Stimulated activated CD8-positive, alpha-beta memory T cell treated with anti-CD3 and anti-CD28 coated beads, Interleukin-12 subunit alpha, Interleukin-12 subunit beta, amount 100 ng/mL, for 24 hours (primary cell): Measurements from ENCODE around the gene OXER1.
"Not testable (repeated sequence)": the region's sequence is repeated elsewhere in the genome, so short reads cannot be mapped to it uniquely, and the experiment has no call there.

ENCODE experiments used
- DNase-seq: peaks from one replicate; pipeline ENCODE4 v3.0.0-alpha.2; 2020; ENCODE audit errors: extremely low read depth

OXER1 gene

DNA sequence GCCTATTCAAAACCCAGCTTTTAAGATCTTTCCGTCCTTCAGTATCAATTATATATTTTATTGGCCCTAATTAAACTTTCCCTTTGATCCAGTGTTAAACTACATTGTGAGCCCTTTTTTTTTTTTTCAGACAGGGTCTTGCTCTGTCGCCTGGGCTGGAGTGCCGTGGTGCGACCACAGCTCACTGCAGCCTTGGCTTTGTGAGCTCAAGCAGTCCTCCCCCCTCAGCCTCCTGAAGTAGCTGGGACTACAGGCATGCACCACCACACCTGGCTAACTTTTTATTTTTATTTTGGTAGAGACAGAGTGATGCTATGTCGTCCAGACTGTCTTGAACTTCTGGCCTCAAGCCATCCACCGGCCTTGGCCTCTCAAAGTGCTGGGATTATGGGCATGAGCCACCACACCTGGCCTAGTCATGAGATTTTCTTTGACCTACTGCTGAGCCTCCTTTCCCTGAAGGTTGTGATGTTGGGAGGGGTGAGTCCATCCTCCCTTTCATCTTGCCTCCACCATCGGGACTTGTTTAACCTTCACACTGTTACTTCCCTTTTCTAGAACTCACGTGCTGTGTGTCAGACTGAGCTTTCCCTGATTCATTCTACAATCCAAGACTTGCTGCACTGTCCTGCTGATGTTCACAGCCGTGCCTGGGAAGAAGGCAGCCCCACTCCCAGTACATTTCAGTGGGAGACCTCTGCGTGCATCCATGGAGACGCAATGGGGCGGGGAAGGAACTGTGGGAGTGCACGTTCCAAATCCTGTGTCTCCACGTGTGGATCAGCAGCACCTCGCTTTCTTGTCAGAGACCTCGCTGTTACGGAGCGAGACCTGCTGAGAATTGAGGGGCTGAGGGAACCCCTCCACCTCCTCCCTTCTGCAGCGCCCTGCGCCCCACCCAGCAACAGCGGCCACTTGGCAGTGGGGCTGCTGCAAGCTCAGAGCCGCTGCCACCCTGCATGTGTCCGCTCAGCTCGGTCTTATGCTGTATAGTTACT is 10.8 kb downstream of the OXER1 start:
- no peak for DNase-seq

DNA sequence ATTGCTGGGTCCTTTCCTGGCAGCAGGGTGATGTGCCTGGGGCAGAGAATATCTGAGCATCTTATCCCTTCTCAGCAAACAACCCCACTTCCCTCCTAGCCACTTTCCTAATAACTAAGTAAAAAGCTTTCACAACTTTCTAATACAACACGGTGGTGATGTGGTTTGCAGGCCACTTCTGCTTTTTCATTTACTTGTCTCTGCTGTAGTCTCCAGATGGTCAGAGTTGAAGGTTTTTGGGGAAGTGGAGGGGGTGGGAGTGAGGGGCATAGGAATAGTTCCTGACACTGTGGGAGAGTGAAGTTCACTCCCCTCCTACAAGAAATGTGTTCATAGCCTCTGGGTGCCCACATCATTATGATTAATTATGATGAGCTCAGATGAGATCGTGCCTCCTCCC is 11.6 kb downstream of the OXER1 start:
- DNase-seq, result no peak

DNA sequence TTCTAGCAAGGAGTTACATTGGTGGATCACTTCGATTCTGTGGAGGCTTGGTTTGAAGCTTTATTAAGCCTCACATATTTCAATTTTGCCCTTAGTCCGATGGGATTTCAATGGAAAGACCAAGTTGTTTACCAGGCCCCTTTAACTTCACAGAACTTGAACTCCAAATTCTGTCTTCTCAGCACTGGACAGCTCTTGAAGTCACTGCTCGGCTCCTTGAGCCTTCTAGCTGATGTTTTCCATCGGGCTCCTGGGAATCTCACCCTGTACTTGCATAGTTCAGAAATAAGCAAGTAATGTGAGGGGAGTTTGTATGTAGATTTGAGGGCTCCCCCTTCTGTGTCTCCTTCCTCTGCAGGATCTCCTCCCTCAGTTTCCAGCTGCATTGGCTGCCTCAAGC is 15.1 kb downstream of the OXER1 start:
- no peak for DNase-seq

DNA sequence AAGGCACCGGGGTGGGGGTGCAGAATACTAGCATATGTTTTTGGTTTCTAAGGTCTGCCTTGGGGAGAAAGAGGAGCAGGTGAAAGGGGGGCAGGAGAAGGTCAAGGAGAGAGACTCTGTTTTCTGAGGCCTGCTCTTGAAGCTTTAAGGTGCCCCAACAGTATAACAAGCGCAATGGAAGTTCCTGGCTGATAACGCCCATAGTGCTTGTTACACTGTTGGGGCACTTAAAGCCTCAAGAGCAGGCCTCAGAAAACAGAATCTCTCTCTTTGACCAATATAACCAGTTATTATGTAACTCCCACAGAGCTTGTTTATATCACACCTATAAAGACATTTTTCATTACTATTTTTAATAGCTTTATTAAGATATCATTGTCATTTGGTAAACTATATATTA is 16.5 kb downstream of the OXER1 start:
- DNase-seq, result no peak

DNA sequence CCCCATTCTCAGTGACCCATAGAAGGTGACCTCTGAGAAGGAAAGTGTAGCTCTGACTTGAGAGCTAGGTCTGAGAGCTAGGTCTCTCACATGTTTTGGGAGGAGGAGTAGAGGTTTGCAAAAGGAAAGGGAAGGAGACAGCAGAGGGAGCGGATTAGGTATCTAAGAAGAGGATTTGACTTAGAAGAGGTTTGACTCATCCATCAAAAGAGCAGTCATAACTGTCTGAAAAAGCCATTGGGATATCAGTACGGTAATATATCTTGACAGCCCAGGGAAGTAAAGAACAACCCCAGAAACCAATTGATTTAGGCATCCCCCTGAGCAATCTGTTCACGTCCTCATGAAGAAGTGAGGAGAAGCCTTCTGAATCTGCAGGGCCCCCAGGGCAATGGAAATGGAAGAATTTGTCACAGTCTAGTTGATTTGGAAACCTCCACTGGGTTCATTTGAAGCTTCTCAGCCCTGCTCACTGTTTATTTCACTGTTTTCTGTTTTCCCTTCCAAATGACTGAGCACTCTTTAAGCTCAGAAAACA is 19.3 kb downstream of the OXER1 start:
- DNase-seq, result no peak

DNA sequence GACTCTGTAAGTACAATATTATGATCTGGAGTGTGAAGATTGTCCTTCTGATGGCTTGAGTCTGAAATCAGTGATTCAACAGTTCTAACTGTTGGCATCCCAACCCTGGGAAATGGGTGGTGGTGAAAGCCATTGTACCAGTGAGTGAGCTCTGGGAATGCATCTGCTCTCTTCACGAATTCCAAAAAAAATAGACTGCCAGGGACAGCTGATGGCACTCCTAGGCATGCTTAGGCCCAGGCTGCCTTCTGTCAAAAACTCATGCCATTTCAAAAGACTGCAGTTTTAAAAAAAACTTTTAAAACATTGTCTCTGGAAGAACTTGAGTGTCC is 20.3 kb downstream of the OXER1 start:
- no peak for DNase-seq

DNA sequence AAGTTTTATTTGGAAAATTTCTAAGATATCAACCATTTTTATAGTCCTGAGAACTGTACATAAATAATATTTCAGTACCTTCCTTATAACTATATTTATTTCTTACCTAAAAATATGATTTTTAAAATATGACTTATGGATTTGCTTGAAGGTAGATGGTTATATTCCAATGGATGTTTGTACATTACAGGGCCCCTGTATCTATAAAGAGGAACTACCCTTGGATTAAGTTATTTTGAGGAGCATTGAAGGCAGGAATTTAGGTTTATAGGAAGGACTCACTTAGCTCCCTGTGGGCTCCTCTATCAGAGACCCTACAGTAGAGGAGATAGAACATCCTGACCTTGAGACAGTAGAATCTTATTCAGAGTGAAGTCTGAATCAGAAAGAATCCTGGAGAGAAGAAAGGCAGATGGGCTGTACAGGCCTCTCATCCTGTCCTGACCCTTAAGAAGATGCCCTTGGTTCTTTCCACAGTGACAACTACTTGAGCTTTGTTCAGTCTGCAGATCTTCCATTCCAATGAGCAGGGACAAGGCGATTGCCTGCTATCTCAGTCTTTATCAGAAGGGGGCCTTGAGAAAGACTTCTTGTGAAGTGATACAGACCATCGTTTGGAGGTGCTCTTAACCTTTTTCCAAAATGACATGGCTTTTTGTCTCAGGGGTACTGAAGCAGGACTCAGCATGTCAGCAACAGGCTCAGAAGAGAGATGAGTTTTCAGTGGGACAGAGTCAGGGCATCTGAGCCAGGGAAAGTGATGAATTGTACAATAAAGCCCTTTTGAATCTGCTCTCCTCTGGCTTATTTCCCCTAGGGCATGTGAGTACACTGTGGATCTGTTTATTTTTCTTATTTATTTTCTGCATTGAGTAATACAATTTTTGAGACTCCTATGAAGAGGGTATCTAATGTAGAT is 20.9 kb downstream of the OXER1 start:
- DNase-seq, result no peak

DNA sequence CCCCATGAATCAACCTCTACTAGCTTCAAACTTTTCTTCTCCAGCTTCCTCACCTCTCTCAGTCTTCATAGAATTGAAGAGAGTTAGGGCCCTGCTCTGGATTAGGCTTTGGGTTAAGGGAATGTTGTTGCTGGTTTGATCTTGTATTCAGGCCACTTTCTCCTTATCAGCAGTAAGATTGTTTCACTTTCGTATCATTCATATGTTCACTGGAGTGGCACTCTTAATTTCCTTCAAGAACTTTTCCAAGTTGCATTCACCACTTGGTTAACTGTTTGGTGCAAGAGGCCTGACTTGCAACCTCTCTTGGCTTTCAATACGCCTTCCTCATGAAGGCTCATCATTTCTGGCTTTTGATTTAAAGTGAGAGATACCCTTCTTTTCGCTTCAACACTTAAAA is 22.8 kb downstream of the OXER1 start:
- no peak for DNase-seq

DNA sequence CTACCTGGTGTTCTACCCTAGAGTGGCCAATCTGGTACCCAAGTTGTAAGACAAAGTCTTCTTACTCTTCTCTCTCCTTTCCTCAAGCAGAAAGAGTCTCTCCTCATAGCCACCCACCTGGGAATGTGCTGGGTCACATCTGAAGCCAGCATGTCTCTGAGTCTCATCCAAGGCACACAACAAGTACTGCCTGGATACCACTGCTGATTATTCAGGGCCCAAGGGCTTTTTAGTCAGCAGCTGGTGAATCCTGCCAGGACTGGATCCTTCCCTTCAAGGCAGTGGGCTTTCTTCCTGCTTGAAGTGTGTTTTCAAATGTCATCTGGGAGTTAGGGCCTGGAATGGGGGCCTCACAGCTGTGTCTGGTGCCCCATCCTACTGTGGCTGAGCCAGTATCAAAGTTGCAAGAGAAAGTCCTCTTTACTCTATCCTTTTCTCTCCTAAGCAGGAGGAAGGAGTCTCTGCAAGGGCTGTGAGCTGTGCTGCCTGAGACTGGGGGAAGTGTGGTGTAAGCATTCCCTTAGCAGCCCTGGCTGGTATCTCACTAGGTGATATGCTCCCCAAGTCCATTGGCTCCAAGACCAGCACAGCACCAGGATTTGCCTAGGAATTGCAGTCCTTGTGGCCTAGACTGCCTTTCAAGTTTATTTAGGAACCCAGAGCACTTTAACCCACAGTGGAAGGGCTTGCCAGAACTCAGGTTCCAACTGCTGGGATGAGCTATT is 27.2 kb downstream of the OXER1 start:
- no peak for DNase-seq

DNA sequence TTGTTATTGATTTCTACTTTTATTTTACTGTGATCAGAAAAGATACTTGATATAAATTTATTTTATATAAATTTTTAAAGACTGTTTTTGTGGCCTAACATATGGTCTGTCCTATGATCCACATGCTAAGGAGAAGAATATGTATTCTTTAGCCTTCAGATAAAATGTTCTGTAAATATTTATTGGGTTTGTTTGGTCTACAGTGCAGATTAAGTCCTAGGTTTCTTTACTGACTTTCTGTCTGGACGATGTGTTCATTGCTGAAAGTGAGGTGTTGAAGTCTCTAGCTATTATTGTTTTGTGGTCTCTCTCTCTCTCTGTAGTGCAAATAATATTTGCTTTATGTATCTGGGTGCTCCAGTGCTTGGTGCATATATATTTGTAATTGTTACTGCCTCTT is 30.1 kb downstream of the OXER1 start:
- DNase-seq, result no peak

DNA sequence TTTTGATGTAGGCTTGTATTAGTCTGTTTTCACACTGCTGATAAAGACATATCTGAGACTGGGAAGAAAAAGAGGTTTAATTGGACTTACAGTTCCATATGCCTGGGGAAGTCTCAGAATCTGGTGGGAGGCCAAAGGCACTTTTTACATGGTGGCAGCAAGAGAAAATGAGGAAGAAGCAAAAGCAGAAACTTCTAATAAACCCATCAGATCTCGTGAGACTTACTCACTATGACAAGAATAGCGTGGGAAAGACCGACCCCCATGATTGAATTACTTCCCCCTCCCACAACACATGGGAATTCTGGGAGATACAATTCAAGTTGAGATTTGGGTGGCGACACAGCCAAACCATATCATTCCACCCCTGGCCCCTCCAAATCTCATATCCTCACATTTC is 32.6 kb downstream of the OXER1 start:
- not testable (repeated sequence) for DNase-seq

DNA sequence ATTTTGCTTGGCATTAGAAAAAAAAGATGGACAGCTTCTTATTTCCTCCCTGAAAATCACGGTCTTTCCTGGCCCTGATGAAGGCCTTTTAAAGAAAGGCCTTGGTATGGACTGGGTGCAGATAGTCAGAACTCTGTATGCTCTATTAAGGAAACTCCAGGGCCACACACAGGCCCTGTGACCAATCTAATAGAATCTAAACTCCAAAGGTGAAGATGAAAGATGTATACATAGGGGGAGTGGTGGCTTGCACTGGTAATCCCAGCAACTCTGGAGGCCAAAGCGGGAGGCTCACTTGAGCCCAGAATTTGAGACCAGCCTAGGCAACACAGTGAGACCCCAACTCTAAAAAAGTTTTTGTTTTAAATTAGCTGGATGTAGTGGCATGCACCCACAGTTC is 37.3 kb downstream of the OXER1 start:
- no peak for DNase-seq

DNA sequence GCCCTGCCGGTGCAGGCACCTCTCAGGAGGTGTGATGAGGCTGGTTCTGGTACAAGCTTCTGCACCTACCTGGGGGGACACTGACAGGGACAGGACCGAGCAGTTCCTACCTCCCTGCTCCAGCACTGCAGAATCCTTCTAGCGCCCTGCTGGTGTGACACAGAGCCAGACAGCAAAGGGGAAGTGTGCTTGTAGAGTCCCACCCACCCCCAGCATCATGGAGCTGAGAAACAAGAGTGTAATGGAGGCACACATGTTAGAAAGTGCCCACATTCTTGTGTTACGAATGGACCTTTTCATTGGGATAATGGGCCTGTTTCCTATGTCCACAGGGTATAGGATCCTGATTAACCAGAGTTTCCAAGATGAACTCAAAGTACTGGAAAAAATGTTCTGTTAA is 38.3 kb downstream of the OXER1 start:
- DNase-seq, result no peak

DNA sequence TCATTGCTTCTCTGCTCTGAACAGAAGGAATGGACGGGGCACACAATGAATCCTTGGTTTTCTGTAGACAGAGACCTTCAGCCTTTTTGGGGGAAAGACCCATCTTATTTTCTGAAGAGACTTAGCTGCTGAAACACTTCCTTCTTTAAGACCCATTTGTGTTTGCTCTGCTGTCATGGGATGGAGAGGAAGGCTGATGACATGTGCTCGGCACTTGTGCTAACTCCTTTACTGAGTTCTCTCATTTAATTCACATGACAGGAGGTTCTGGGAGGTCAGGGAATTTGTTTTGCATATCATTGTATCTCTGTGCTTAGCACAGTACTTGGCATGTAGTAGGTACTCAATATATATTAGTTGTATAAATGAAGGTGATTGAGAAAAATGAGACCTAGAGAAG is 39.0 kb downstream of the OXER1 start:
- no peak for DNase-seq

DNA sequence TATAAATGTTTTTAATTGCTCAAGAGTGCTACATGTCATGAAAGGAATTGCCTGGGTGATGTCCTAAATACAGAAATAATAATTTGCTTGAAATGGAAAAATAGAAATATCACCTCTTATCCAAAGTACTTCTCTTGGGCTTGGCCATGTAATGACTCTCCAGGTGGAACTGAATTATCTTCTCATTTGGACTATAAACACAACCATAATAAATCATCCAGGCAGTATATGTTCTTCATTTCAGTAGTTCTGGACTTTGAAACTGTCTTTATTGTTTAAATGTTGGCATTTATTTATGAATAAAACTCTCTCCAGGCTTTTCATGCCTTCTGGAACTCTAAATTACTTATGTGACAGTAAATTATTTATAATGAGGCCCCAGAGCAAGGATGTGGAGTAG is 40.5 kb downstream of the OXER1 start:
- no peak for DNase-seq

DNA sequence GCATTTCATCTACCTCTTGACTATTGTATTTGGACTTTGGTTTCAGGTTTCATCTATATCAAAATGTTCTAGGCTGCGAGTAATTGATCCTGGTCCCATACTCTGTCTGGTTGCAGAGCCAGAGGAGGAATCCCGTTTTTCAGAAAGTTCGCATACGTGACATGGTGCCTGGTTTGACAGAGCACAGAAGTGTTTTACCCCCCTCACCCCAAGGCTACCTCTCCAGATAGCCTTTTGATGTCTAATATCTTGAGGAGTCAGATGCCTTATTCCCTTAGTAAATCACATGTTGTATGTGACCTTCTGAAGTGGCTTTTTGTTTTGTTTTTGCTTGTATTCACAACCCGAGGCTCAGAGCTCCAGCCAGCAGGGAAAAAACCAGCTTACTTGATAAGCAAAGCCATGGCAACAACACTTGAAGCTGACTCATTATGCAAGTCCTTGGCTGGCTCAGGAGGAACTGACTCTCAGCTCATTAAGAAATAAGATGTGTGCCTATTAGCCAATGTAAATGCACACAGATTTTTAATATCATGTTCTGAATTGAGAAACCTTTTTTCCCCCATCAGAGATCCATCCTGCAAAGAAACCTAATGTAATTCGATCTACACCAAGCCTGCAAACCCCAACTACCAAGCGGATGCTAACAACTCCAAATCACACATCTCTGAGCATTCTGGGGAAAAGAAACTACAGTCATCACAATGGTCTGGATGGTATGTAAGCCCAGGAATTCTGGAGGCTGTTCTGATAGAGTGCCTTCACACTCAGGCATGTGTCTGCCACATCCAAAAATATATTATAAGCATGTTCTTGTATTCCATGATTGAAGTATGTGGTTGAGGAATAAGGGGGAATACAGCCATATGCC is 41.4 kb downstream of the OXER1 start:
- no peak for DNase-seq

DNA sequence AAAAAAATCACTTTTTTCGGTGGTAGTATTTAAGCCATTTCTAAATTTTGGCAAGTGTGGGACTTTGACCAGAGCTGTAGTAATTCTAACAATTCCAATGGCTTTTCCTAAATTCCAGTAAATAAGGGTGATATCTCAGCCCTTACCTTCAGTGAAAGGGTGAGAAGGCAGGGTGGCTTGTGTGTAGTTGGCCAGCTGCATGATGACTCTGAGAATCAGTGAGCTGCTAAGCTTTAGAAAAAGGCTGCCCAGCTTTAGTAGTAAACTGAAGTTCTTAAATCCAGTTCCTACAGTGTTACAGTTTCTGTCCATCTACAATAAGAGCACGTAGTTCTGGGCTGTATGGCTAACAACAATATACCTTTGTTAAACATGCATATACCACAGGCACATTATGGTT is 42.0 kb downstream of the OXER1 start:
- DNase-seq, result no peak

DNA sequence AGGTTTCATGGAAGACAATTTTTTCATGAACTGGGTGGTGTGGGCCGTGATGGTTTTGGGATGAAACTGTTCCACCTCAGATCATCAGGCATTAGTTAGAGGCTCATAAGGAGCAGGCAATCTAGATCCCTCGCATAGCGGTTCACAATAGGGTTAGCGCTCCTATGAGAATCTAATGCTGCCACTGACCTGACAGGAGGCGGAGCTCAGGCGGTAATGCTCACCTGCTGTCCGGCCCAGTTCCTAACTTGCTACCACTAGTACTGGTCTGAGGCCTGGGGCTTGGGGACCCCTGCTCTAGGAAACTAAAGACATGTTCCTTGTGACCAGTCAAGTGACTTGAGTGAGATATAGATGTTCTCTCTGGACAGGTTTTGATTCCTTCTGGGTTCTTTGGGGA is 49.2 kb downstream of the OXER1 start:
- no peak for DNase-seq

DNA sequence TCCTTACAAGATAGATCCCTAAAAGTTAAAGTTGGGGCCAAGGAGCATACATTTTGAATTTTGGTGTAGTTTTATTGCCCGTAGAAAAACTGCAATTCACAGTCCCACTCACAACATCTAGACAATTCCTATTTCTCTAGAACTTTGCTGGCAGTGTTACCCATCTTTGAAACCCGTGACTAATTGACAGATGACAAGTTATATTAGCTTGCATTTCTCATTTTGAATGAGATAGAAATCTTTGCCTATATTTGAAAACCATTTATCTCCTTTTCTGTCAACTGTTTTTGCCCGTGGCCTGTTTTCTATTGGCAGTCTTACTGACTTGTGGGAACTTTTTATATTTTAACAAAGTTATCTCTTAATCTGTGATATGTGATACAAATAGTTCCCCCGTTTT is 50.0 kb downstream of the OXER1 start:
- DNase-seq, result no peak

DNA sequence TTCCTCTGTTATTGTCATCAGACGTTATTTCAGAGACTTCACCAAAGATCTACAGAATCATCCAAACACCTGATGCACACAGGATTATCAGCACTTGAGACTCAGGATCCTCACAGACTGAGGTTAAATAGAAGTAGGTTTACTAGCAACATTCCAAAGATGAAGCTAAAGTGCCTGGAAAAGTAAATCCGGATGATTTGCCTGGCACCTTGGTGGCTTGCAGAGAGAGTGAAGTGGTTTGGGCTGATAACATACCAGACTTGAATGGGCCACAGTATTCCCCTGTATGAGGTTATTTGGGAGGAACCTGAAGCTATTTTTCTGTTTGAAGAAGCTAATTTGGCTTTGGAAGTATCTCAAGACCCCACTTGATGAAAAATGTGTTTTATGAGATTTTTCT is 51.0 kb downstream of the OXER1 start:
- no peak for DNase-seq
